SK-N-SH treated with all-trans-retinoic acid at 6 μM for 48 hours (cell line): ENCODE data around the gene POLG2.

Experiments
- ATAC-seq: fragments of 200-7000 bp; cut with Tn5 transposase; 3 replicates; pipeline ENCODE4 v1.9.1; 2020; ENCODE audit warnings: mild to moderate bottlenecking, moderate library complexity
- ARNTL ChIP-seq: fragments of 450-650 bp; formaldehyde crosslinking; IDR thresholded peaks from 2 replicates; pipeline ENCODE4 v1.5.0; 2020; ENCODE audit warnings: low read depth, mild to moderate bottlenecking, moderate library complexity, borderline replicate concordance
- BACH2 ChIP-seq: fragments of 250-450 bp; sonication (Bioruptor Pico); IDR thresholded peaks from 2 replicates; pipeline ENCODE4 v1.9.0; 2021; ENCODE audit warnings: mild to moderate bottlenecking, borderline replicate concordance
- CREB5 ChIP-seq: fragments of 250-450 bp; sonication (Bioruptor Pico); IDR thresholded peaks from 2 replicates; pipeline ENCODE4 v1.5.1; 2020; ENCODE audit warnings: low read depth, mild to moderate bottlenecking, moderate library complexity
- CSDC2 ChIP-seq: fragments of 250-450 bp; sonication (Bioruptor Pico); IDR thresholded peaks from 2 replicates; pipeline ENCODE4 v1.5.0; 2020; ENCODE audit warnings: mild to moderate bottlenecking, moderate library complexity
- CSRNP3 ChIP-seq: fragments of 250-450 bp; sonication (Bioruptor Pico); IDR thresholded peaks from 2 replicates; pipeline ENCODE4 v1.5.1; 2021; ENCODE audit warnings: mild to moderate bottlenecking, moderate library complexity
- ESRRG ChIP-seq: fragments of 250-450 bp; sonication (Bioruptor Pico); IDR thresholded peaks from 2 replicates; pipeline ENCODE4 v1.6.1; 2021; ENCODE audit warnings: mild to moderate bottlenecking
- GLIS3 ChIP-seq: fragments of 250-450 bp; sonication (Bioruptor Pico); IDR thresholded peaks from 2 replicates; pipeline ENCODE4 v1.5.0; 2020; ENCODE audit warnings: mild to moderate bottlenecking, moderate library complexity
- ISL1 ChIP-seq: fragments of 250-450 bp; sonication (Bioruptor Pico); IDR thresholded peaks from 2 replicates; pipeline ENCODE4 v2.1.2; 2022; ENCODE audit warnings: mild to moderate bottlenecking, moderate library complexity
- OSR1 ChIP-seq: fragments of 250-450 bp; sonication (Bioruptor Pico); IDR thresholded peaks from 2 replicates; pipeline ENCODE4 v1.8.0; 2022; ENCODE audit warnings: moderate library complexity, mild to moderate bottlenecking, inconsistent platforms
- PATZ1 ChIP-seq: fragments of 250-450 bp; sonication (Bioruptor Pico); IDR thresholded peaks from 2 replicates; pipeline ENCODE4 v1.8.0; 2020; ENCODE audit warnings: mild to moderate bottlenecking, moderate library complexity, borderline replicate concordance
- POU6F1 ChIP-seq: fragments of 250-450 bp; sonication (Bioruptor Pico); IDR thresholded peaks from 2 replicates; pipeline ENCODE4 v1.8.0; 2021; ENCODE audit warnings: low read depth, mild to moderate bottlenecking, moderate library complexity, borderline replicate concordance
- PPARA ChIP-seq: fragments of 250-450 bp; sonication (Bioruptor Pico); IDR thresholded peaks from 2 replicates; pipeline ENCODE4 v1.5.0; 2020; ENCODE audit warnings: mild to moderate bottlenecking, borderline replicate concordance
- RARB ChIP-seq: fragments of 250-450 bp; sonication (Bioruptor Pico); IDR thresholded peaks from 2 replicates; pipeline ENCODE4 v1.8.0; 2021; ENCODE audit warnings: mild to moderate bottlenecking, moderate library complexity
- SNAI2 ChIP-seq: fragments of 250-450 bp; sonication (Bioruptor Pico); IDR thresholded peaks from 2 replicates; pipeline ENCODE4 v1.5.0; 2020; ENCODE audit warnings: mild to moderate bottlenecking, moderate library complexity
- TCF4 ChIP-seq: fragments of 250-450 bp; sonication (Bioruptor Pico); IDR thresholded peaks from 2 replicates; pipeline ENCODE4 v1.8.0; 2021; ENCODE audit warnings: mild to moderate bottlenecking, moderate library complexity, borderline replicate concordance
- TOX ChIP-seq: fragments of 250-450 bp; sonication (Bioruptor Pico); IDR thresholded peaks from 2 replicates; pipeline ENCODE4 v1.8.0; 2021; ENCODE audit warnings: mild to moderate bottlenecking, moderate library complexity, borderline replicate concordance
- ZC3H10 ChIP-seq: fragments of 250-450 bp; sonication (Bioruptor Pico); IDR thresholded peaks from 2 replicates; pipeline ENCODE4 v1.5.1; 2021; ENCODE audit warnings: mild to moderate bottlenecking, moderate library complexity
- ZFP3 ChIP-seq: fragments of 250-450 bp; sonication (Bioruptor Pico); IDR thresholded peaks from 2 replicates; pipeline ENCODE4 v1.5.0; 2020; ENCODE audit warnings: mild to moderate bottlenecking, moderate library complexity
- ZNF565 ChIP-seq: fragments of 450-650 bp; formaldehyde crosslinking; conservative IDR thresholded peaks from 2 replicates; pipeline ENCODE4 v1.5.0; 2020; ENCODE audit warnings: low read depth, mild to moderate bottlenecking, moderate library complexity
- ZNF70 ChIP-seq: fragments of 450-650 bp; formaldehyde crosslinking; IDR thresholded peaks from 2 replicates; pipeline ENCODE4 v1.5.0; 2020; ENCODE audit warnings: mild to moderate bottlenecking, moderate library complexity
- ZNF8 ChIP-seq: fragments of 450-650 bp; formaldehyde crosslinking; IDR thresholded peaks from 2 replicates; pipeline ENCODE4 v1.5.0; 2020; ENCODE audit warnings: mild to moderate bottlenecking, moderate library complexity

Gene POLG2

GRCh38 chr17:64492481-64493109, 4.3 kb downstream of the POLG2 start:
- ATAC-seq, result no peak
- TF ChIP-seq TCF4 (CRISPR knock-in tag) (no peak), ZNF70 (no peak), TOX (CRISPR knock-in tag) (no peak), ZFP3 (no peak), ARNTL (CRISPR knock-in tag) (no peak), BACH2 (CRISPR knock-in tag) (no peak), CSDC2 (CRISPR knock-in tag) (no peak), SNAI2 (no peak), ISL1 (CRISPR knock-in tag) (no peak), RARB (CRISPR knock-in tag) (no peak), ZNF8 (CRISPR knock-in tag) (no peak), ZNF565 (CRISPR knock-in tag) (no peak)

GRCh38 chr17:64491994-64492393, 4.9 kb downstream of the POLG2 start:
- no peak for ATAC-seq

More at GRCh38 chr17:64491994-64492393, 4.9 kb downstream of the POLG2 start:
- no peak for TF ChIP-seq ISL1 (CRISPR knock-in tag)
- no peak for TF ChIP-seq ZC3H10
- no peak for TF ChIP-seq CSRNP3 (CRISPR knock-in tag)
- no peak for TF ChIP-seq ZNF8 (CRISPR knock-in tag)
- TF ChIP-seq CREB5, result no peak
- TF ChIP-seq SNAI2, result no peak
- no peak for TF ChIP-seq ARNTL (CRISPR knock-in tag)
- TF ChIP-seq TCF4 (CRISPR knock-in tag), result no peak
- TF ChIP-seq ZNF70, result no peak
- no peak for TF ChIP-seq PPARA (CRISPR knock-in tag)
- no peak for TF ChIP-seq BACH2 (CRISPR knock-in tag)
- no peak for TF ChIP-seq POU6F1 (CRISPR knock-in tag)
- no peak for TF ChIP-seq GLIS3 (CRISPR knock-in tag)
- TF ChIP-seq ZFP3, result no peak
- no peak for TF ChIP-seq OSR1 (CRISPR knock-in tag)
- TF ChIP-seq PATZ1, result no peak
- TF ChIP-seq ESRRG (CRISPR knock-in tag), result no peak
- TF ChIP-seq RARB (CRISPR knock-in tag), result no peak
